AG04450 (cell line): ENCODE data around the gene ZNF529. TPM values are rescaled to one million over a fixed set of nuclear protein-coding genes. Genes with fewer than 3 reads are reported as not detected.
"Not testable (repeated sequence)": the region's sequence is repeated elsewhere in the genome, so short reads cannot be mapped to it uniquely, and the experiment has no call there.

ENCODE experiments used
- CTCF ChIA-PET: fragments of 300-600, 350-600 bp; formaldehyde crosslinking; extraction: SDS; loops from one replicate; lab custom pipeline; 2022; ENCODE audit warnings: antibody characterized with exemption, inconsistent platforms; lab: Charles Lee
- POLR2A ChIA-PET: fragments of 350-600 bp; formaldehyde crosslinking; extraction: SDS; loops from one replicate; lab custom pipeline; 2021; ENCODE audit warnings: antibody characterized with exemption, inconsistent platforms; lab: Yijun Ruan, JAX
- DNase-seq: peaks from one replicate; pipeline ENCODE4 v3.0.0-alpha.2; 2011; ENCODE audit warnings: low read depth, low spot score
- H3K27ac ChIP-seq: one replicate; pipeline ENCODE4 v1.5.1; 2012; ENCODE audit warnings: low read depth, low read length, control low read depth
- H3K27me3 ChIP-seq: one replicate; pipeline ENCODE4 v1.6.0; 2012; ENCODE audit warnings: low read length; ENCODE audit not compliant: control insufficient read depth, insufficient read depth
- H3K4me3 ChIP-seq: 2 replicates; pipeline ENCODE4 v1.5.1; 2011; ENCODE audit warnings: mild to moderate bottlenecking, low read depth, low read length, control low read depth
- H3K9me3 ChIP-seq: 2 replicates; pipeline ENCODE4 v1.5.1; 2012; ENCODE audit warnings: low read length; ENCODE audit not compliant: control insufficient read depth, insufficient read depth
- polyA minus RNA-seq: library from RNA; depleted of rRNA, polyadenylated mRNA; stranded (reverse); fragments of >200 nt; gene quantifications from 2 replicates; pipeline ENCODE4 v1.2.3, GENCODE V29; 2011; rRNA and poly(A)+ RNA removed
- polyA plus RNA-seq: library from polyadenylated mRNA; depleted of rRNA; stranded (reverse); fragments of >200 nt; gene quantifications from 2 replicates; pipeline ENCODE4 v1.2.3, GENCODE V29; 2011; rRNA removed
- TF ChIP-seq, protein P1 (sequence below): IDR thresholded peaks from 2 replicates; pipeline ENCODE4 v1.5.1; 2011; ENCODE audit warnings: low read depth, low read length, control low read depth, inconsistent platforms

The ZNF529 gene
- polyA plus RNA-seq = 5.2 and 7.6 TPM in 2 replicates
- polyA minus RNA-seq = 8.3 TPM in 2 replicates

DNA sequence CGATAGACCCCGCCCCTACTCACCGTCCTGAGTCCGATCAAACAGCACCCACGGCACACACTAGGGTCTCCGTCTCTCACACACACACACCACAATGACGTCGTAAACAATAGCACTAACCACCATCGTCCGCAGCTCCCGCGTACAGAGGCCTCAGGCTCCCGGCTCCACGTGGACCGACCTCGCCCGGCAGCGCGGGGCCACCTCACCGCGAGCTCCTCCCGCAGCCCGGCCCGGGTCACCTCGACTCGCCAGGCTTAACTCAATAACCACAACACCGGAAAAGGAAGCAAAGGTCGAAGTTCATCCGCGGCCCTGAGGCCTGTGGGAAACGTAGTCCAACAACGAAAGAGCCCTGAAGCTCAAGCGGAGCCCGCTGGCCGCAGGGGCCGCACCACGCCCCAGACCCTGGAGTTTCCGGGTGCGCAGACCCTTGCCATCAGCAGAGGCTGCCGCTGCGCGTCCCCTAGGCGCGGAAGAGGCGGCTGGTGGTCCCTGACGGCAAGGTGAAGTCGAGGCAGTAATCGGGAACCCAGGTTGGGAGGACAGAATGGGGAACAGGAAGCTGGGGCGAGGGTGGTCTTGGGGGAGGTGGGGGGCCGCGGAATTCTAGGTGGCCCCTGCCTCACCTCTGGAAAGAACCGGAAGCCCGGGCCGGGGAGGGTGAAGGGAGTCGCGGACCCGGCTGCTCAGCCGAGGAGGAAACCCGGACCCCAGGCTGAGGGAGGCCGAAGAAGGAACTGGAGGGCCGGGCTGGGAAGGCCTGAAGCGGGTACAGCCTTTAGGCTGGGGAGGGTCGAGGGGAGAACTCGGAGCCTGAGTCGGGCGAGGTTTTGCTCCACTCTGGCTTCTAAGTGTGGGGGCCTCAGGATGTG is at the start of gene ZNF529:
Gene ZNF529, minus strand, starts transcription at position 273 of the 875 bp plus-strand sequence. CDS start 946 bp downstream, outside the sequence.
- peak; percentile 59 for DNase-seq
- TF ChIP-seq, protein P1, sequence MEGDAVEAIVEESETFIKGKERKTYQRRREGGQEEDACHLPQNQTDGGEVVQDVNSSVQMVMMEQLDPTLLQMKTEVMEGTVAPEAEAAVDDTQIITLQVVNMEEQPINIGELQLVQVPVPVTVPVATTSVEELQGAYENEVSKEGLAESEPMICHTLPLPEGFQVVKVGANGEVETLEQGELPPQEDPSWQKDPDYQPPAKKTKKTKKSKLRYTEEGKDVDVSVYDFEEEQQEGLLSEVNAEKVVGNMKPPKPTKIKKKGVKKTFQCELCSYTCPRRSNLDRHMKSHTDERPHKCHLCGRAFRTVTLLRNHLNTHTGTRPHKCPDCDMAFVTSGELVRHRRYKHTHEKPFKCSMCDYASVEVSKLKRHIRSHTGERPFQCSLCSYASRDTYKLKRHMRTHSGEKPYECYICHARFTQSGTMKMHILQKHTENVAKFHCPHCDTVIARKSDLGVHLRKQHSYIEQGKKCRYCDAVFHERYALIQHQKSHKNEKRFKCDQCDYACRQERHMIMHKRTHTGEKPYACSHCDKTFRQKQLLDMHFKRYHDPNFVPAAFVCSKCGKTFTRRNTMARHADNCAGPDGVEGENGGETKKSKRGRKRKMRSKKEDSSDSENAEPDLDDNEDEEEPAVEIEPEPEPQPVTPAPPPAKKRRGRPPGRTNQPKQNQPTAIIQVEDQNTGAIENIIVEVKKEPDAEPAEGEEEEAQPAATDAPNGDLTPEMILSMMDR = no peak
- H3K27ac ChIP-seq = peak within 1 kb of the TSS; percentile 65
- POLR2A ChIA-PET = interaction anchor here (0.6 to 2.6 kb wide), 6 partner anchors 32 to 640 kb away, joined by 3 to 9 read pairs (median 8); partner anchors contain the start of genes ZNF260, ZNF382, ZNF566 and ZNF850
- peak within 1 kb of the TSS; percentile 99 for H3K4me3 ChIP-seq
- H3K9me3 ChIP-seq = peaks cover 34% of the 10 kb centered on the region
- no peaks in the 10 kb centered on the region for H3K27me3 ChIP-seq
- CTCF ChIA-PET = no interaction called here

DNA sequence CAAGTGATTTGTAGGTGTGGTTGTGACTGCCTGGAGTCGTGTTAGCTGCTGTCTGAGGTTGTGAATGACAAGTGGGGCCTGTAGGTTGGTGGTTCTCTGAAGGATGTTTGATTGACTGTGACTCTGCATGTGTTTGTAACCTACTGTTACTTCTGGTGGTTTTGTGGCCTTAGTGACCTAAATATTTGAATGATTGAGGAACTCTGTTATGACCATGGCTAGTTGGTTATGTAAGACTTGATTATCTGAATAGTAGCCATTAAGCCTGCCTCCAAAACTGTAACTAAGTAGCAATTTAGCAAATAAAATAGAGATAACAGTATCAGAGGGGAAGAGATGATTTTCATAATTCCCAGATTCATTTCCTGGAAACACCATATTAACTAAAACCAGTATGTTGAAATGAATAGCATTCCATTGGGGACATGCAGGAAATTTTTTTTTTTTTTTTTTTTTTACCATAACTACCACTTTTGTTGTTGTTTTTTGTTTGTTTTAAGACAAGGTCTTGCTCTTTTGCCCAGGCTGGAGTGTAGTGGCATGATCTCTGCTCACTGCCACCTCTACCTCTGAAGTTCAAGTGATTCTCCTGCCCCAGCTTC is 32.9 kb upstream of the ZNF529 start:
- Histone ChIP-seq H3K27me3 (no peaks in the 10 kb centered on the region), H3K9me3 (peaks cover 14% of the 10 kb centered on the region), H3K4me3 (peak overlapping the region; percentile 88), H3K27ac (no peak overlapping the region)
- CTCF ChIA-PET = no interaction called here
- TF ChIP-seq, protein P1 = no peak
- no peak for DNase-seq
- POLR2A ChIA-PET = interaction anchor here (1.2 to 1.5 kb wide), 2 partner anchors 33 to 78 kb away, joined by 5 to 8 read pairs; partner anchors contain the start of genes ZNF260 and ZNF529

DNA sequence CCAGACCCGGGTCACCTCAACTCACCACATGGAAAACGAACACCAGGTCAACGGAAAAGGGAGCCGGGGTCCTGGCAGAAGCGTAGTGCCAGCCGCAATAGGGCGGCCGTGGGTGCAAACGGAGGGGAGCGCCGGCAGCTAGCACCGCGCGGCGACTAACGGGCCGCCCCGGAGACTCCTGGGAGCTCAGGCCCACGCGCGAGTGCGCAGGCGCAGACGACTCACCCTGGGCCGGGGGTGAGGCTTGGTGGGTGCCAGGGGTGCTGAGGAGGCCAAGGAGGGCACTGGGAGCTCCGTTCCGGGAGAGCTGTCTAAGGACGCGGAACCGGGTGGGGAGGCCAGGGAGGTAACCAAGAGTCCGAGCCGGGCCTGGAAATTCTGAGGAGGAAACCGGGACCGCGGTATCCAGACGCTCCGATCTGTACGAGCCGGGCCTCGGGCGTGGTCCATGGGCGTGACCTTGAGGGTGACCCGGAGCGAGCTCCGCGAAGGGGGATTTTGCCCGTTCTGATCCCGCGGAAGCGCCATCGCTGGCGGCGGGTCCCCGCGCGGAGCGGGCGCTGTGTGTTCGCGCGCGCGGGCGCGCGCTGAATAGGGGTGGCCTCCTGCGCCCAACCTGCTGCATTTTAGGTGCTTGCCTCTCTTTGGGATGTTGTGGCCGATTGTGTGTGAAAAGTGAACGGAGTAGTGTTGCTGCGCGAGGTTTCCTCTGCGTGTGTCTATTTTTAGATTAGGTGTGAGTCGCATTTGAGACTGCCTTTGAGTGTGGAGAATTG is 32.2 kb upstream of the ZNF529 start, which contains the start of gene ZNF382:
Gene ZNF382, plus strand, starts transcription at position 213 of the 776 bp plus-strand sequence. CDS start 4,602 bp downstream, outside the sequence.
- peak within 1 kb of the TSS; percentile 47 for H3K27ac ChIP-seq
- TF ChIP-seq, protein P1 = no peak
- no peaks in the 10 kb centered on the region for H3K27me3 ChIP-seq
- ChIA-PET POLR2A (interaction anchor here (0.6 to 1.5 kb wide), 3 partner anchors 13 to 77 kb away, joined by 3 to 8 read pairs (median 5); partner anchors contain the start of genes ZNF260 and ZNF529), CTCF (interaction anchor here (0.6 kb wide), 1 partner anchor 388 kb away, joined by 3 read pairs; no protein-coding TSS in a partner anchor)
- peak; percentile 13 for DNase-seq
- peak within 1 kb of the TSS; percentile 88 for H3K4me3 ChIP-seq
- peaks cover 11% of the 10 kb centered on the region; the same call in 1 of the 2 replicates for H3K9me3 ChIP-seq

DNA sequence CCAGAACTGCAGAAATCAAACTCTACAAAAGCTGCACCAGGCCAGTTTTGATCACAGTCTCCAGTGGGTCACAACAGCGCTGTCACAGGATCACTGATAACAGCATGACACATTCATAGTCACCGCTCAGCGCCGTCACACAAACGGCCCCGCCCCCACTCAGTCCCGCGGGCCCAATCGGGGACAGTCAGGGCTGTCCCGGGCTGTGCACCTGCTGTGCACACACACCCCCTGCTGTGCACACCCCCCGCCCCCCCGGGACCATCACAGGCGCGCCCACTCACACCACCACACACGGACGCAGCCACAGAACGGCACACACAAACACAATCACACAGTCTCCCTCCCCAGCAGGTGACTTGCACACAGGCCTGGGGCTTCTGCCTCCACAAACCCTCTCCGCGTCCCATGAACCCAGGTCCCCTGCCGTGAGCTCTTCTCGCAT is 31.6 kb upstream of the ZNF529 start:
- Histone ChIP-seq H3K4me3 (peak overlapping the region; percentile 88), H3K27ac (peak overlapping the region; percentile 47), H3K9me3 (peaks cover 11% of the 10 kb centered on the region; the same call in 1 of the 2 replicates), H3K27me3 (no peaks in the 10 kb centered on the region)
- CTCF ChIA-PET = interaction anchor here (0.6 kb wide), 1 partner anchor 387 kb away, joined by 3 read pairs; no protein-coding TSS in a partner anchor
- TF ChIP-seq, protein P1 = no peak
- POLR2A ChIA-PET = interaction anchor here (0.6 to 1.5 kb wide), 3 partner anchors 12 to 77 kb away, joined by 3 to 8 read pairs (median 5); partner anchors contain the start of genes ZNF260 and ZNF529
- DNase-seq = no peak

DNA sequence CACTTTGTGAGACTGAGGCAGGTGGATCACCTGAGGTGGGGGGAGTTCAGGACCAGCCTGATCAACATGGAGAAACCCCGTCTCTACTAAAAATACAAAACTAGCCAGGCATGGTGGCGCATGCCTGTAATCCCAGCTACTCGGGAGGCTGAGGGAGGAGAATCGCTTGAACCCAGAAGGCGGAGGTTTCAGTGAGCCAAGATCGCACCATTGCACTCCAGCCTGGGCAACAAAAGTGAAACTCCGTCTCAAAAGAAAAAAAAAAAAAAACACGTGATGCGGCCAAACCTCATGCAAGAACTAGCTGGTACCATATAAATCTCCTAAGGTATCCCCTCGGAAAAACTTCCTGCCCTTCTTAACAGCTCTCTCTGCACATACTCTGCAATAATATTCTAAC is 29.6 kb upstream of the ZNF529 start:
- H3K4me3 ChIP-seq, POLR2A ChIA-PET, H3K27me3 ChIP-seq, DNase-seq, H3K27ac ChIP-seq, CTCF ChIA-PET: not testable (repeated sequence)
- peaks cover 11% of the 10 kb centered on the region; the same call in 1 of the 2 replicates for H3K9me3 ChIP-seq
